GM12878 (cell line): ENCODE measurements around the gene GLB1L. TPM values are rescaled to one million over a fixed set of nuclear protein-coding genes. Genes with fewer than 3 reads are reported as not detected.

ENCODE experiments used
- ATAC-seq: fragments of 200-7000 bp; cut with Tn5 transposase; 3 replicates; pipeline ENCODE4 v1.9.1; 2020; ENCODE audit warnings: mild to moderate bottlenecking, moderate library complexity
- BruUV-seq: library from RNA; stranded (reverse); fragments of 400-500 nt; replicated peaks from 2 replicates; lab custom pipeline; 2021; lab: Mats Ljungman, UMichigan
- CTCF ChIA-PET: fragments of 300-600 bp; sonication (Branson Sonifier 250); formaldehyde crosslinking; extraction: SDS; loops from one replicate; lab custom pipeline; 2021; ENCODE audit warnings: inconsistent platforms; lab: Yijun Ruan, JAX
- POLR2A ChIA-PET: fragments of 350-600 bp; formaldehyde crosslinking; extraction: SDS; loops from one replicate; lab custom pipeline; 2021; ENCODE audit warnings: inconsistent platforms; lab: Charles Lee
- RAD21 ChIA-PET: fragments of 300-600 bp; sonication (Branson Sonifier 250); formaldehyde crosslinking; loops from one replicate; lab custom pipeline; 2023; ENCODE audit warnings: antibody characterized with exemption; ENCODE audit not compliant: unreplicated experiment; lab: Charles Lee
- SMC1A ChIA-PET: fragments of 300-600 bp; sonication (Branson Sonifier 250); formaldehyde crosslinking; loops from one replicate; lab custom pipeline; 2023; ENCODE audit not compliant: unreplicated experiment, uncharacterized antibody; lab: Charles Lee
- DNase-seq: peaks from one replicate; pipeline ENCODE4 v3.0.0-alpha.2; 2011; ENCODE audit warnings: low read depth, low spot score
- FAIRE-seq: peaks from 3 replicates; lab custom pipeline; 2011; peaks lifted over from hg19 to GRCh38; lab: Jason Lieb, UNC
- H2AFZ ChIP-seq: 2 replicates; pipeline ENCODE4 v1.6.0; 2011; ENCODE audit warnings: low read depth, low read length, control low read depth; ENCODE audit not compliant: control insufficient read depth
- H3K27ac ChIP-seq: 2 replicates; pipeline ENCODE4 v1.5.1; 2011; ENCODE audit warnings: control low read depth; ENCODE audit not compliant: control insufficient read depth, insufficient read depth
- H3K27me3 ChIP-seq, 2 experiments: replicated peaks in 1 of 2; 2 replicates each; pipeline versions ENCODE4 v1.6.0 to v1.6.1; 2011; ENCODE audit warnings: low read length in 1 of 2; ENCODE audit not compliant: control insufficient read depth in 2 of 2, insufficient read depth in 2 of 2
- H3K36me3 ChIP-seq, 2 experiments: 2 replicates each; pipeline ENCODE4 v1.5.1; 2011; ENCODE audit warnings: low read length in 1 of 2; ENCODE audit not compliant: control insufficient read depth in 2 of 2, insufficient read depth in 2 of 2
- H3K4me1 ChIP-seq: 2 replicates; pipeline ENCODE4 v1.6.1; 2011; ENCODE audit warnings: mild to moderate bottlenecking, low read length, moderate library complexity, mixed read lengths; ENCODE audit not compliant: control insufficient read depth, insufficient read depth
- H3K4me2 ChIP-seq: 2 replicates; pipeline ENCODE4 v1.6.0; 2011; ENCODE audit warnings: control low read depth; ENCODE audit not compliant: control insufficient read depth, insufficient read depth
- H3K4me3 ChIP-seq: fragments of 200-600 bp; sonication (generic); 2 replicates; pipeline ENCODE4 v1.5.1; 2016
- H3K79me2 ChIP-seq: 2 replicates; pipeline ENCODE4 v1.6.0; 2011; ENCODE audit warnings: low read length; ENCODE audit not compliant: control insufficient read depth, insufficient read depth
- H3K9ac ChIP-seq: 2 replicates; pipeline ENCODE4 v1.8.0; 2011; ENCODE audit warnings: low read length, control low read depth, mixed read lengths; ENCODE audit not compliant: control insufficient read depth, insufficient read depth
- H3K9me3 ChIP-seq: replicated peaks from 3 replicates; pipeline ENCODE4 v1.5.1; 2011; ENCODE audit warnings: mild to moderate bottlenecking, low read length; ENCODE audit not compliant: control insufficient read depth, insufficient read depth
- H4K20me1 ChIP-seq: 2 replicates; pipeline ENCODE4 v1.6.0; 2011; ENCODE audit not compliant: control insufficient read depth, insufficient read depth
- NFYB ChIP-seq: IDR thresholded peaks from 2 replicates; pipeline ENCODE4 v1.6.1; 2011; ENCODE audit warnings: low read depth, mild to moderate bottlenecking, low read length, improper control_type of control experiment, moderate library complexity; ENCODE audit not compliant: insufficient read depth
- PAX5 ChIP-seq: IDR thresholded peaks from 2 replicates; pipeline ENCODE4 v1.6.1; 2011; ENCODE audit warnings: low read depth, low read length, borderline replicate concordance
- ZNF217 ChIP-seq: fragments of 450-650 bp; IDR thresholded peaks from 2 replicates; pipeline ENCODE4 v1.6.1; 2017; ENCODE audit warnings: antibody characterized with exemption, mild to moderate bottlenecking
- WGBS: methylation state at CpG from one replicate; pipeline ENCODE4 v1.1.6; 2016; ENCODE audit warnings: low lambda C conversion rate; ENCODE audit not compliant: insufficient replicate concordance, insufficient coverage; ENCODE audit errors: missing lambda C conversion rate; 5-methylcytosine and 5-hydroxymethylcytosine counted together
- in situ Hi-C: fragments of 300-500 bp; cut with MboI; formaldehyde crosslinking; loops from 9 replicates; pipeline ENCODE4 v1.14.3; 2018; ENCODE audit warnings: mixed read lengths
- intact Hi-C: fragments of 100-400 bp; cut with micrococcal nuclease; formaldehyde crosslinking; loops from one replicate; pipeline ENCODE4 v1.14.2; 2022; ENCODE audit not compliant: unreplicated experiment
- polyA plus RNA-seq, 11 experiments: library from polyadenylated mRNA; depleted of rRNA in 4 of 11; unstranded in 6 of 11; stranded (reverse) in 5 of 11; fragments of >200 nt; fragmentation: Nextera tagmentation in 4 of 11; fragmentation: Illumina TruSeq in 1 of 11; extraction: Ambion mirVana in 4 of 11; extraction: Trizol in 1 of 11; gene quantifications; 1 replicate in 1 of 11; 2 replicates in 10 of 11; pipeline versions ENCODE4 v1.2.1 to v1.2.3, GENCODE V29; 2011 to 2016; ENCODE audit warnings: inconsistent platforms in 2 of 11, missing spikeins in 2 of 11, low read depth in 1 of 11
- total RNA-seq, 4 experiments: library from RNA; depleted of rRNA in 3 of 4; stranded (reverse); fragments of >200 nt in 3 of 4; fragmentation: Illumina TruSeq in 1 of 4; extraction: Trizol in 1 of 4; gene quantifications; 2 replicates each; pipeline versions ENCODE4 v1.2.1 to v1.2.3, GENCODE V29; 2013 to 2021

Gene GLB1L
- total and polyA plus RNA-seq, 10 of the 15 experiments (the other 5 are each of a cell fraction or from before 2014, with no cell fraction given): 0.29 to 4.6 (median 2.7) TPM

- no peak for TF ChIP-seq NFYB
- no peak for TF ChIP-seq ZNF217
These were observed 44.5 kb upstream of the GLB1L start (continued) for GRCh38 chr2:219289537-219290361.

GRCh38 chr2:219289195-219289536 is 43.9 kb upstream of the GLB1L start:
- intact Hi-C loops: no loop called here
- H3K36me3 ChIP-seq: no peaks in the 10 kb centered on the region
- H3K9me3 ChIP-seq: no peaks in the 10 kb centered on the region
- in situ Hi-C loops: no loop called here
- BruUV-seq: no TSS peak
- no peak overlapping the region for H3K4me3 ChIP-seq
- no peaks in the 10 kb centered on the region for H3K79me2 ChIP-seq
- ATAC-seq (no peak), FAIRE-seq (no peak), DNase-seq (no peak)
- RAD21 ChIA-PET: no interaction called here
- POLR2A ChIA-PET: no interaction called here
- no peaks in the 10 kb centered on the region for H4K20me1 ChIP-seq
- H3K4me2 ChIP-seq: no peak overlapping the region
- no peak overlapping the region for H3K9ac ChIP-seq
- CTCF ChIA-PET: interaction anchor here (1.1 to 1.8 kb wide), 2 partner anchors 12 to 118 kb away, joined by 3 to 4 read pairs; no protein-coding TSS in a partner anchor
- TF ChIP-seq PAX5: no peak
- WGBS: 62% methylated on average over 6 of the region's 6 CpGs
- SMC1A ChIA-PET: no interaction called here
- H3K27ac ChIP-seq: no peak overlapping the region
- H3K4me1 ChIP-seq: no peaks in the 10 kb centered on the region
- no peak overlapping the region for H2AFZ ChIP-seq
- peaks cover 0 to 3% of the 10 kb centered on the region in 2 experiments; a peak in 2 of 4 replicates for H3K27me3 ChIP-seq
